GM12874 (cell line): ENCODE measurements around the gene HNF4A.

Experiments used
- TF ChIP-seq, protein P1 (sequence below): IDR thresholded peaks from 2 replicates; pipeline ENCODE4 v1.5.1; 2011; ENCODE audit warnings: low read depth, mild to moderate bottlenecking, control low read depth, low read length, moderate library complexity; ENCODE audit not compliant: insufficient read depth

The HNF4A gene

DNA sequence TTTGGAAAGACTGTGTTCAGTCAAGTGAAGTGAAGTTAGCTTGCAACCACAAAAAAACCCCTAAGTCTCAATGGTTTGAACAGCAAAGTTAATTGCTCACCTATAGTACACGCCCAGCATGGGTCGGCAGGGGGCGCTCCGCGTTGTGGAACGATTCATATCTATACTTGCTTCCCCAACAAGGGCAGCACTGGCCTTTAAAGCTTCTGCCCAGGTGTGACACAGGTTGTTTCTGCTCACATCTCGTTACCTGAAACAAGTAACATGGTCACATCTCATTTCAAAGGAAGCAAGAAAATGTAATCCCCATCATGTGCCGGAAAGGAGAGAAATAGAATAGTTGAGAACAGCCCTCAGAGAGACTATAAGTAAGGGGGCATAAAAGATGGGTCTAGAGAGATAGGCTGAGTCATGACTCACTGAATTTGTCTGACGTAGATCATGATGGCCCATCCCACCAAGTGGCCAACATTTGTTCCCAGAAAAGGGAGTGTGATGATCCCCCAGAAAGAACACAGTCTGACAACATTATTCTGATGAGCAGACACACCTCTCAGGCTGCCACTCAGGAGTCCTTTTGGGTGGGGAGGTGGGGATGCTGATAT is 29.0 kb downstream of the HNF4A start:
- TF ChIP-seq, protein P1, sequence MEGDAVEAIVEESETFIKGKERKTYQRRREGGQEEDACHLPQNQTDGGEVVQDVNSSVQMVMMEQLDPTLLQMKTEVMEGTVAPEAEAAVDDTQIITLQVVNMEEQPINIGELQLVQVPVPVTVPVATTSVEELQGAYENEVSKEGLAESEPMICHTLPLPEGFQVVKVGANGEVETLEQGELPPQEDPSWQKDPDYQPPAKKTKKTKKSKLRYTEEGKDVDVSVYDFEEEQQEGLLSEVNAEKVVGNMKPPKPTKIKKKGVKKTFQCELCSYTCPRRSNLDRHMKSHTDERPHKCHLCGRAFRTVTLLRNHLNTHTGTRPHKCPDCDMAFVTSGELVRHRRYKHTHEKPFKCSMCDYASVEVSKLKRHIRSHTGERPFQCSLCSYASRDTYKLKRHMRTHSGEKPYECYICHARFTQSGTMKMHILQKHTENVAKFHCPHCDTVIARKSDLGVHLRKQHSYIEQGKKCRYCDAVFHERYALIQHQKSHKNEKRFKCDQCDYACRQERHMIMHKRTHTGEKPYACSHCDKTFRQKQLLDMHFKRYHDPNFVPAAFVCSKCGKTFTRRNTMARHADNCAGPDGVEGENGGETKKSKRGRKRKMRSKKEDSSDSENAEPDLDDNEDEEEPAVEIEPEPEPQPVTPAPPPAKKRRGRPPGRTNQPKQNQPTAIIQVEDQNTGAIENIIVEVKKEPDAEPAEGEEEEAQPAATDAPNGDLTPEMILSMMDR, result peak; percentile 88

DNA sequence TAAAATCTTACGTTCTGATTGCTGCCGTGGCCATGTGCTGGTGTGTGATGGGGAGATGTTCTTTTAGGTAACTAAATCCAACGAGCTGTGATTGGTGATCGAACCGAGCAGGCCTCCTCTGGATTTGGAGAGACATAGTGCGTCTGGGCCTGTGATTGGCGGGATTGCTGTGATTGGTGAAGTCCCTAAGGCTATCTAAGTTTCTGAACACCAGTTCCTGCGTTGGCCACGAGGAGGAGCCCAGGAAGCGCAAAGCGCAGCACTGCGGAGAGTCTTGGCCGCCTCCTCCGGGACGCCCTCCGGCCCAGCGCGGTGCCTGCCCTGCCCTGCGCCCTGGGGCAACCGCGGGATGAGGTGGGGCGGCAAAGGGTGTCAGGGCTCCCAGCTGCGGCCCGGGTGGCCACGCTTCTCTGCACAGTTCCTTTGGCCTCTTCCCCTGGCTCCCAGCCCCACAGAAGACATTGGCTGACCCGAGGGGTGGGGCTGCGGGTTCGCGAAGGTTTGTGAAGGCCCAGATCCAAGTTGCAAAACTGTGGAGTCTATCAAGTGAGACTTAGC is 33.0 kb downstream of the HNF4A start:
- TF ChIP-seq, protein P1, result peak; percentile 88

DNA sequence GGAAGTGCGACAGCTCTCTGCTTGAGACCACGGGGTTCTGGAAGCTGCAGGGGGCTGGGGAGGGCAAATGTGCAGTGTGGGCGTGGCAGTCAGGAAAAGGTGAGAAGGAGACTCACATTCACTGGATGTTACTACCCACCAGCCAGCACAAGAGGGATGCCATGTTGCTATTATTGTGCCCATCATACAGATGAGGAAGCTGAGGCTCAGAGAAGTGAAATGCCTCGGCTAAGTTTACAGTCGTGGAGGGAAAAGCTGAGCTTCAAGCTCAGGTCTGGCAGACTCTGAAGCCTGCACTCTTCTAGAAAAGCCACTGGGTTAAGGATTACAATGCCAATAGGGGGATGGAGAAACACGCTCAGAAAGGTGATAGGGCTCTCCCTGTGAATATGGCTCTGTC is 34.4 kb downstream of the HNF4A start:
- TF ChIP-seq, protein P1, result no peak

DNA sequence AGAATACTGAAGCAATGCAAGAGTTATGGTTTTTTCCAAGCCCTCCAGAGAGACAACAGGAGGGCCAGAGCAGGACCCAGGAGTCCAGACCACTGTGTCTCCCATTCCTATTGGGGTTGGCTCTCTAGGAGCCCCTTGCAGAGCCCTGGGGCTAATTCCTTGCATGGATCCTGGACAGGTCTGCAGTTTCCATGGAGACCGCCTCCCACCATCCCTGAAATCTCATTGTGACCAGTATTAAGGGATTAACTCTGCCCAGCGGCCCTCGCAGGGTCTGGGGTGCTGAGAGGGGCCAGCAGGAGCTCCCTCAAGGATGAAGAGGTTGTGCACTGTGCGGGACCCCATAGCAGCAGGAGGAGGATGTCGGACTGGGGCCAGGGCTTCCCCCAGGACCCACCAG is 34.8 kb downstream of the HNF4A start:
- TF ChIP-seq, protein P1, result no peak

DNA sequence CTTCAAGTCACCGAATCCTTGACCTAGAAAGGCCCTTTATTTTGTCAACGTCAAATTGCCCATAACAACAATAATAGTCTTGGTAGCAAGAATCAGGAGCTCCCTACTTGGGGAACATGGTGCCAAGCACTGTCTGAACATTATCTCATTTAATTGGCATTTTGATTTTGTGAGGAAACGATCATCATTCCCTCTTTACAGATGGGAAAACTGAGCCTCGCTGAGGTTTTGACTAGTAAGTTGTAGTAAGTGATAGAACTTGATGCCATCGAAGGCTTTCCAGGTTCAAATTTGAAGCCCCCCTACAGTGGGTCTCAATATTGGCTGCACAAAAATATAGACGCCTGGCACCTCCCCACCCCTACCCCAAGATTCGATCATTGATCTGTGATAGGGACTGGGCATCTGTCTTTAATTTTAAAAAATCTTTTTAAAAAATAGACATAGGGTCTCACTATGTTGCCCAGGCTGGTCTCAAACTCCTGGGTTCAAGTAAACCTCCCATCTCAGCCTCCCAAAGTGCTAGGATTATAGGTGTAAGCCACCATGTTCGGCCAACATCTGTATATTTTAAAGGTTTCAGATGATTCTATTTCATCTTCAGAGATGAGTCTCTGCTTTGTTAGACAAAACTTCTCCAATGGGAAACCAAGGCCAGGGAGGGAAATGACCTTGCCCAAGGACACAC is 36.7 kb downstream of the HNF4A start:
- TF ChIP-seq, protein P1, result no peak

DNA sequence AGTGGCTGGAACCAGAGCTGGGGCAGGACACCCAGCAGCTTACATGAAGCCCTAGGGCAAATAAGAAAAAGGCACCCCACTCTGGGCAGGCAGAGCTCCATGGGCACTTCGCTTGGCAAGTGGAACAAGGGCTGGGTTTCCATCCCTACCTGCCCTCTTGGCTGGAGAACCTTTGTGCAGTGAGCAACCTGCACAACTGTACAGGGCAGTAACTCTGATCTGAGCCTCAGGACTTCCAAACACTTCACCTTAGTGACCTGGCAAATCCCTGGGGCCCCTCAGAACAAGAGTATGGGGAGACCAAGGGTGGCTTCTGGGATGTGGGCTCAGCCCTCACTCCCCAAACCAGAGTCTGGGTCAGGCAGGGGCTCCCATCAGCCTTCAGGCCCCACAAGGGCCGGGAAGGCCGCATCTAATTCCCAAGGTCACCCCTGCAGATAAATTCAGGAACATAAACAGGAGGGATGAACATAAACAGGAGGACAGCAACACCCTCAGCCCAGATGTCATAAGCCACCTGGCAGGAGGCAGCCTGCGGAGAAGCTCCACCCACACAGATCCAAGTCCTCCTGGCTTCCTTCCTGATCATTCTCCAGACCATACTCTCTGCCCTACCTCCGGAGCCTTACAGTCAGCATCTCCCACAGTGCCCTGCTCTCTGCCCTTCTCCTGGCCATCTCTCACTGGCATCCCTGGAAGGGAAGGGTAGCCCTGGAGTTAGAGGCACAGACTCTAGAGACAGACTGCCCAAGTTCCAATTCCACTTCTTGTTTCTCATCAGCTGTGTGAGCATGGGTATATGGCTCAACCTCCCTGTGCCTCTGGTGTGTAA is 37.5 kb downstream of the HNF4A start:
- TF ChIP-seq, protein P1, result no peak
